ENCODE measurements around the gene MAN2B1.

MAN2B1 gene

GRCh38 chr19:12705654-12706331 is 39.3 kb upstream of the MAN2B1 start:
- peaks cover 53% of the 10 kb centered on the region for H3K79me1 ChIP-seq (replicated peaks; ENCODE audit: low read length, poor library complexity, severe bottlenecking)
- H3K18ac ChIP-seq (ENCODE audit: low read depth in 1 of 2, low read length in 2 of 2), result no peak overlapping the region
- no peak overlapping the region for H2BK120ac ChIP-seq (ENCODE audit: low read depth, low read length)
- peak overlapping the region; percentile 34 for H4K91ac ChIP-seq (ENCODE audit: low read length)
- H3K36me3 ChIP-seq (ENCODE audit: control insufficient read depth in 1 of 2, insufficient read depth in 2 of 2, low read depth in 1 of 2, low read length in 2 of 2), result peaks cover 84 to 96% of the 10 kb centered on the region in 2 experiments
- H3K4ac ChIP-seq (ENCODE audit: low read depth in 1 of 2, low read length in 2 of 2), result no peak overlapping the region
- H2BK15ac ChIP-seq (ENCODE audit: low read depth, poor library complexity, severe bottlenecking), result no peak overlapping the region
- H3K4me1 ChIP-seq (ENCODE audit: control insufficient read depth, insufficient read depth, low read depth, low read length), result peaks cover 1% of the 10 kb centered on the region
- H3K4me2 ChIP-seq (ENCODE audit: low read length, poor library complexity, severe bottlenecking), result no peak overlapping the region
- DNase-seq, result no peak
- no peak overlapping the region for H2AK5ac ChIP-seq (ENCODE audit: low read length, severe bottlenecking)
- 96% methylated on average over 29 of the region's 29 CpGs for WGBS
- no peak overlapping the region for H3K4me3 ChIP-seq (ENCODE audit: insufficient read depth in 1 of 2, low read depth in 1 of 2, low read length in 2 of 2)
- no peak overlapping the region for H2BK5ac ChIP-seq (ENCODE audit: low read depth, low read length, poor library complexity, severe bottlenecking)
- no peak overlapping the region for H2BK12ac ChIP-seq (ENCODE audit: low read length in 2 of 2)
- no peaks in the 10 kb centered on the region for H3K9me3 ChIP-seq (ENCODE audit: control insufficient read depth, low read length)
- H3K14ac ChIP-seq (ENCODE audit: low read length in 2 of 2), result no peak overlapping the region
- no peak overlapping the region for H4K8ac ChIP-seq (ENCODE audit: low read length)
- H3K27me3 ChIP-seq (ENCODE audit: control insufficient read depth in 1 of 2, insufficient read depth in 1 of 2, low read length in 2 of 2), result no peaks in the 10 kb centered on the region
- no peak overlapping the region for H3K27ac ChIP-seq (ENCODE audit: low read length, poor library complexity, severe bottlenecking)
- H3K9ac ChIP-seq (ENCODE audit: low read length), result no peak overlapping the region
- no peak overlapping the region for H2AFZ ChIP-seq (ENCODE audit: low read depth, low read length)
- no peak overlapping the region for H3K23ac ChIP-seq (ENCODE audit: low read length in 2 of 2)

GRCh38 chr19:12705169-12705568 is 38.6 kb upstream of the MAN2B1 start:
- Histone ChIP-seq H2AK5ac (ENCODE audit: low read length, severe bottlenecking) (no peak overlapping the region), H3K4me3 (ENCODE audit: insufficient read depth in 1 of 2, low read depth in 1 of 2, low read length in 2 of 2) (no peak overlapping the region), H2AFZ (ENCODE audit: low read depth, low read length) (no peak overlapping the region), H2BK5ac (ENCODE audit: low read depth, low read length, poor library complexity, severe bottlenecking) (no peak overlapping the region), H3K27me3 (ENCODE audit: control insufficient read depth in 1 of 2, insufficient read depth in 1 of 2, low read length in 2 of 2) (no peaks in the 10 kb centered on the region), H3K9ac (ENCODE audit: low read length) (no peak overlapping the region), H3K4me1 (ENCODE audit: control insufficient read depth, insufficient read depth, low read depth, low read length) (peaks cover 1% of the 10 kb centered on the region), H3K79me1 (replicated peaks; ENCODE audit: low read length, poor library complexity, severe bottlenecking) (peaks cover 49% of the 10 kb centered on the region), H3K14ac (ENCODE audit: low read length in 2 of 2) (no peak overlapping the region), H3K9me3 (ENCODE audit: control insufficient read depth, low read length) (no peaks in the 10 kb centered on the region), H2BK12ac (ENCODE audit: low read length in 2 of 2) (no peak overlapping the region), H3K27ac (ENCODE audit: low read length, poor library complexity, severe bottlenecking) (no peak overlapping the region), H3K4me2 (ENCODE audit: low read length, poor library complexity, severe bottlenecking) (no peak overlapping the region), H3K23ac (ENCODE audit: low read length in 2 of 2) (no peak overlapping the region), H4K8ac (ENCODE audit: low read length) (no peak overlapping the region), H2BK15ac (ENCODE audit: low read depth, poor library complexity, severe bottlenecking) (no peak overlapping the region), H2BK120ac (ENCODE audit: low read depth, low read length) (no peak overlapping the region), H4K91ac (ENCODE audit: low read length) (no peak overlapping the region), H3K4ac (ENCODE audit: low read depth in 1 of 2, low read length in 2 of 2) (no peak overlapping the region), H3K36me3 (ENCODE audit: control insufficient read depth in 1 of 2, insufficient read depth in 2 of 2, low read depth in 1 of 2, low read length in 2 of 2) (peaks cover 84 to 96% of the 10 kb centered on the region in 2 experiments), H3K18ac (ENCODE audit: low read depth in 1 of 2, low read length in 2 of 2) (no peak overlapping the region)
- WGBS, result 97% methylated on average over 13 of the region's 13 CpGs
- DNase-seq, result no peak

DNA sequence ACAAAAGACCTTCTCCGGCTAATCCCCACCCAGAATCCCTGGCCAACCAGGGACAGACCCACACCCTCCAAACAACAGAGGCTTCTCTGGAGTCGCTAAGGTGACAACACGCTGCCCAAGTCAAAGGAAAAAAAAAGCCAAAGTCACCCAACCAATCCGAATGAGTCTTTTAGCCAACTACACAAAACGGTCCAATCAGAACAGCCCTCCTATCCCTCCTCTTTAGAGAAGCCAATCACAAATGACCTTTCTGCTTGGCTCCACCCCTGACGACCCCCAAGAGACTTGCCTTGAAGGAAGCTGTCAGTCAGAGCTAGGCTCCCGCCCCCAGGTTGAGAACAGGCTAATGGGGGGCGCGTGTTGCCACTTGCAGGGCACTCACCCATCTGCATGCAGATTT is 36.5 kb upstream of the MAN2B1 start:
- Histone ChIP-seq H2AK5ac (ENCODE audit: low read length, severe bottlenecking) (no peak overlapping the region), H2BK120ac (ENCODE audit: low read depth, low read length) (no peak overlapping the region), H3K4me1 (ENCODE audit: control insufficient read depth, insufficient read depth, low read depth, low read length) (peaks cover 1% of the 10 kb centered on the region), H3K4ac (ENCODE audit: low read depth in 1 of 2, low read length in 2 of 2) (no peak overlapping the region), H3K79me1 (replicated peaks; ENCODE audit: low read length, poor library complexity, severe bottlenecking) (peaks cover 50% of the 10 kb centered on the region), H3K4me3 (ENCODE audit: insufficient read depth in 1 of 2, low read depth in 1 of 2, low read length in 2 of 2) (no peak overlapping the region), H4K8ac (ENCODE audit: low read length) (no peak overlapping the region), H3K9me3 (ENCODE audit: control insufficient read depth, low read length) (no peaks in the 10 kb centered on the region), H4K91ac (ENCODE audit: low read length) (no peak overlapping the region), H3K27ac (ENCODE audit: low read length, poor library complexity, severe bottlenecking) (no peak overlapping the region), H2BK12ac (ENCODE audit: low read length in 2 of 2) (no peak overlapping the region), H3K18ac (ENCODE audit: low read depth in 1 of 2, low read length in 2 of 2) (no peak overlapping the region), H2BK5ac (ENCODE audit: low read depth, low read length, poor library complexity, severe bottlenecking) (no peak overlapping the region), H3K14ac (ENCODE audit: low read length in 2 of 2) (no peak overlapping the region), H2BK15ac (ENCODE audit: low read depth, poor library complexity, severe bottlenecking) (no peak overlapping the region), H3K36me3 (ENCODE audit: control insufficient read depth in 1 of 2, insufficient read depth in 2 of 2, low read depth in 1 of 2, low read length in 2 of 2) (peaks cover 89 to 97% of the 10 kb centered on the region in 2 experiments), H3K4me2 (ENCODE audit: low read length, poor library complexity, severe bottlenecking) (no peak overlapping the region), H3K9ac (ENCODE audit: low read length) (no peak overlapping the region), H3K27me3 (ENCODE audit: control insufficient read depth in 1 of 2, insufficient read depth in 1 of 2, low read length in 2 of 2) (no peaks in the 10 kb centered on the region), H3K23ac (ENCODE audit: low read length in 2 of 2) (no peak overlapping the region), H2AFZ (ENCODE audit: low read depth, low read length) (no peak overlapping the region)
- 73% methylated on average over 9 of the region's 9 CpGs for WGBS
- DNase-seq, result peak; percentile 55

DNA sequence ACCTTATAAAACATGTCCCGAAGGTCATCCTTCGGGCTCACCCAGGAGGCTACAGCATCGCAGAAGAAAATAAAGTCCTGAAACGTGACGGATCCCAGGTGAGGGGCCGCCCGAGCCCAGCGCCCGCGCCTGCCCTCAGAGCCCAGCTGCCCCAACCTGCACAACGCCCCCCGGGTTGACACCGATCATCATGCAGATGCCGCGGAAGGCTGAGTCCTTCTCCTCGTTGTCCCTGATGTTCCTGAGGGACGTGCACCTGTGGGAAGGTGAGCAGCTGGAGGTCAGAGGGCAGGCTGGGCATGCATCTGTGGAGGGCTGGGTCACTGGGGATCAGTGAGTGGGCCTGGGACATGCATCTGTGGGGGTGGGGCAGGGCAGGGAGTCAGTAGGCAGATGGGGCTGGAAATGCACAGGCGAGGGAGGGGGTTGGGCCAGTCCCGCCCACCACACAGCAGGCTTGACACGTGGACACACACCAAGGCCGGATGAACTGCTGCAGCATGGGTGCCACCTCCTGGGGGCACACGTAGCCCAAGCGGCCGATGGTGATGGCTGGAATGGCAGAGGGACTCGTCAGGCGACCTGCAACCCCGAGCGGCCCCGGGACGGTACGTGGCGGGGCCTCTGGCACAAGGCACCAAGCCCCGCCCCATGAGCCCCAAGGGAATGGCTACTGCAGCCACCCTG is 35.2 kb upstream of the MAN2B1 start:
- Histone ChIP-seq H3K4me3 (ENCODE audit: insufficient read depth in 1 of 2, low read depth in 1 of 2, low read length in 2 of 2) (no peak overlapping the region), H3K23ac (ENCODE audit: low read length in 2 of 2) (no peak overlapping the region), H2BK120ac (ENCODE audit: low read depth, low read length) (no peak overlapping the region), H2AFZ (ENCODE audit: low read depth, low read length) (no peak overlapping the region), H2BK15ac (ENCODE audit: low read depth, poor library complexity, severe bottlenecking) (no peak overlapping the region), H4K91ac (ENCODE audit: low read length) (peak overlapping the region; percentile 53), H3K4ac (ENCODE audit: low read depth in 1 of 2, low read length in 2 of 2) (no peak overlapping the region), H3K27ac (ENCODE audit: low read length, poor library complexity, severe bottlenecking) (no peak overlapping the region), H4K8ac (ENCODE audit: low read length) (no peak overlapping the region), H3K79me1 (replicated peaks; ENCODE audit: low read length, poor library complexity, severe bottlenecking) (peaks cover 46% of the 10 kb centered on the region), H3K9me3 (ENCODE audit: control insufficient read depth, low read length) (no peaks in the 10 kb centered on the region), H3K14ac (ENCODE audit: low read length in 2 of 2) (no peak overlapping the region), H3K36me3 (ENCODE audit: control insufficient read depth in 1 of 2, insufficient read depth in 2 of 2, low read depth in 1 of 2, low read length in 2 of 2) (peaks cover 89 to 90% of the 10 kb centered on the region in 2 experiments), H3K4me2 (ENCODE audit: low read length, poor library complexity, severe bottlenecking) (no peak overlapping the region), H2BK12ac (ENCODE audit: low read length in 2 of 2) (peak overlapping the region in 1 of 2 experiments; percentile 40), H3K18ac (ENCODE audit: low read depth in 1 of 2, low read length in 2 of 2) (no peak overlapping the region), H3K27me3 (ENCODE audit: control insufficient read depth in 1 of 2, insufficient read depth in 1 of 2, low read length in 2 of 2) (no peaks in the 10 kb centered on the region), H2AK5ac (ENCODE audit: low read length, severe bottlenecking) (no peak overlapping the region), H2BK5ac (ENCODE audit: low read depth, low read length, poor library complexity, severe bottlenecking) (no peak overlapping the region), H3K9ac (ENCODE audit: low read length) (no peak overlapping the region), H3K4me1 (ENCODE audit: control insufficient read depth, insufficient read depth, low read depth, low read length) (peaks cover 2% of the 10 kb centered on the region)
- 95% methylated on average over 33 of the region's 33 CpGs for WGBS
- no peak for DNase-seq
